Lung (tissue), 12 donors: Measurements from ENCODE around the gene MBLAC2. TPM values are rescaled to one million over a fixed set of nuclear protein-coding genes. Genes with fewer than 3 reads are reported as not detected.

Experiments
- ATAC-seq: fragments of 200-7000 bp; cut with Tn5 transposase; one replicate; pipeline ENCODE4 v1.9.1; 2020; ENCODE audit warnings: moderate number of reproducible peaks; ENCODE audit not compliant: insufficient read depth, low FRiP score
- DNase-seq, 3 donors: peaks; one replicate each; pipeline ENCODE4 v3.0.0-alpha.2; 2013 to 2017
- H3K27ac ChIP-seq, 2 donors: one replicate each; pipeline ENCODE4 v1.5.1; 2013; ENCODE audit warnings: mild to moderate bottlenecking in 2 of 2, moderate library complexity in 2 of 2, control low read depth in 1 of 2, inconsistent platforms in 1 of 2, low read depth in 1 of 2, low read length in 1 of 2
- H3K27me3 ChIP-seq, 3 donors: one replicate each; pipeline ENCODE4 v1.5.1; 2013; ENCODE audit warnings: low read length in 2 of 3; ENCODE audit not compliant: control insufficient read depth in 3 of 3, insufficient read depth in 3 of 3
- H3K36me3 ChIP-seq, 4 donors: one replicate each; pipeline ENCODE4 v1.5.1; 2013; ENCODE audit warnings: low read length in 4 of 4, mild to moderate bottlenecking in 1 of 4, moderate library complexity in 1 of 4; ENCODE audit not compliant: control insufficient read depth in 4 of 4, insufficient read depth in 4 of 4
- H3K4me1 ChIP-seq, 5 donors: one replicate each; pipeline ENCODE4 v1.5.1; 2013; ENCODE audit warnings: low read length in 5 of 5, mild to moderate bottlenecking in 2 of 5, moderate library complexity in 1 of 5; ENCODE audit not compliant: control insufficient read depth in 5 of 5, insufficient read depth in 5 of 5
- H3K4me3 ChIP-seq: one replicate; pipeline ENCODE4 v1.5.1; 2013; ENCODE audit warnings: mild to moderate bottlenecking, control low read depth, moderate library complexity
- H3K9ac ChIP-seq, 2 donors: one replicate each; pipeline ENCODE4 v1.5.1; 2013; ENCODE audit warnings: low read length in 2 of 2, control low read depth in 1 of 2; ENCODE audit not compliant: insufficient read depth in 1 of 2
- H3K9me3 ChIP-seq, 4 donors: one replicate each; pipeline ENCODE4 v1.5.1; 2013; ENCODE audit warnings: low read length in 3 of 4, mild to moderate bottlenecking in 1 of 4, moderate library complexity in 1 of 4; ENCODE audit not compliant: control insufficient read depth in 4 of 4, insufficient read depth in 3 of 4
- WGBS, 2 donors: extraction: QIAGEN DNeasy Blood & Tissue Kit; methylation state at CpG; one replicate each; pipeline ENCODE4 v1.1.7; 2013; 5-methylcytosine and 5-hydroxymethylcytosine counted together
- polyA plus RNA-seq, 2 donors: library from polyadenylated mRNA; stranded (reverse); fragments of 200-250 nt; gene quantifications; one replicate each; pipeline ENCODE4 v1.2.1, GENCODE V29; 2013
- total RNA-seq, 2 donors: library from RNA; depleted of rRNA in 1 of 2; stranded (reverse); fragments of >200 nt in 1 of 2; gene quantifications; one replicate each; pipeline ENCODE4 v1.2.1, GENCODE V29; 2014 to 2021
- TF ChIP-seq, protein P1 (sequence below): IDR thresholded peaks from 2 replicates; pipeline ENCODE4 v1.5.1; 2012; ENCODE audit warnings: mild to moderate bottlenecking; ENCODE audit errors: control extremely low read depth, extremely low read depth
- donor health status: control.
- donor health status: control.
- donor health status: Bipolar disorder and iron deficiency.
- donor health status: healthy.
- donor health status: DM: yes; HTN: yes; CAD: no.

The MBLAC2 gene
- total and polyA plus RNA-seq, 4 donors: 1.9 to 6.5 (median 3.3) TPM

DNA sequence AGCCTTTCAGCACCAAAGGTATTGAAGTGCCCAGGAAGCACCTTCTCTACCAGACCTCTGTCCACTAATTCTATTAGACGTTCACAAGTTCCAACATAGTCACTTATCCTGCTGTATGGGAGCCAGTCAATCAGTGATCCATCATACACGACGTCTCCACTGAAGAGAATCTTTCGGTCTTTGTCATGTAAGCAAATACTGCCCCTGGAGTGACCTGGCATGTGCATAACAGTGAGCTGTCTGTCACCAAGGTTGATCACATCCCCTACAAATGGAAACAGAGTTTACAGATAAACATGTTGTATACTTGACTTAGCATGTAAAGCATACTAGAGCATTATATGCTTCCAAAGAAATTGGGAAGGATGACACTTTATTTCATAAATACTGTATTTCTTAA, 13.3 kb downstream of the MBLAC2 start:
- Histone ChIP-seq H3K27ac (no peak overlapping the region), H3K36me3 (peaks cover 0 to 5% (median under 1%) of the 10 kb centered on the region in 4 donors), H3K4me1 (no peaks in the 10 kb centered on the region), H3K4me3 (no peak overlapping the region), H3K9me3 (no peaks in the 10 kb centered on the region), H3K27me3 (no peaks in the 10 kb centered on the region), H3K9ac (no peak overlapping the region)
- TF ChIP-seq, protein P1, sequence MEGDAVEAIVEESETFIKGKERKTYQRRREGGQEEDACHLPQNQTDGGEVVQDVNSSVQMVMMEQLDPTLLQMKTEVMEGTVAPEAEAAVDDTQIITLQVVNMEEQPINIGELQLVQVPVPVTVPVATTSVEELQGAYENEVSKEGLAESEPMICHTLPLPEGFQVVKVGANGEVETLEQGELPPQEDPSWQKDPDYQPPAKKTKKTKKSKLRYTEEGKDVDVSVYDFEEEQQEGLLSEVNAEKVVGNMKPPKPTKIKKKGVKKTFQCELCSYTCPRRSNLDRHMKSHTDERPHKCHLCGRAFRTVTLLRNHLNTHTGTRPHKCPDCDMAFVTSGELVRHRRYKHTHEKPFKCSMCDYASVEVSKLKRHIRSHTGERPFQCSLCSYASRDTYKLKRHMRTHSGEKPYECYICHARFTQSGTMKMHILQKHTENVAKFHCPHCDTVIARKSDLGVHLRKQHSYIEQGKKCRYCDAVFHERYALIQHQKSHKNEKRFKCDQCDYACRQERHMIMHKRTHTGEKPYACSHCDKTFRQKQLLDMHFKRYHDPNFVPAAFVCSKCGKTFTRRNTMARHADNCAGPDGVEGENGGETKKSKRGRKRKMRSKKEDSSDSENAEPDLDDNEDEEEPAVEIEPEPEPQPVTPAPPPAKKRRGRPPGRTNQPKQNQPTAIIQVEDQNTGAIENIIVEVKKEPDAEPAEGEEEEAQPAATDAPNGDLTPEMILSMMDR: no peak
- 77 to 83% methylated on average over 4 of the region's 4 CpGs for WGBS, 2 donors
- DNase-seq: no peak
- no peak for ATAC-seq

DNA sequence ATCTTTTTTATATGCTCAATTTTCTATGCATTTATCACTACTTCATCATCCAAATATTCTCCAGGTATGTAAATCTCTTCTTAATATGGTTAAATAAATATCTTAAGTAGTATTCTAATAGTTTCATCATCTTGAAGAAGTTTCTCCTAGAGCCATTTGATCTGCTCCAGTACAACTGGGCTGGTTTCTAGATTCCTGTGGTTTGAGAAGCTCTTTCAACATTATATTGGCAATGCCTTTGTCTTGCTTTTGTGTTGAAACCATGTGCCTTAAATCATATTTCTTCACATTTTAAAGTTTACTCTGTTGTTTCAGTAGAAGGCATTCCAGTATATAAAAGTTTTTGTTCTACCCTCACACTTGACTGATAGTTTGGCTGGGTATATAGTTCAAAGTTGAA, 27.6 kb downstream of the MBLAC2 start:
- TF ChIP-seq, protein P1: no peak
- Histone ChIP-seq H3K36me3 (no peaks in the 10 kb centered on the region), H3K9me3 (no peaks in the 10 kb centered on the region), H3K27ac (no peak overlapping the region), H3K9ac (no peak overlapping the region), H3K27me3 (no peaks in the 10 kb centered on the region), H3K4me3 (no peak overlapping the region), H3K4me1 (no peaks in the 10 kb centered on the region)
- ATAC-seq: no peak
- DNase-seq: no peak

DNA sequence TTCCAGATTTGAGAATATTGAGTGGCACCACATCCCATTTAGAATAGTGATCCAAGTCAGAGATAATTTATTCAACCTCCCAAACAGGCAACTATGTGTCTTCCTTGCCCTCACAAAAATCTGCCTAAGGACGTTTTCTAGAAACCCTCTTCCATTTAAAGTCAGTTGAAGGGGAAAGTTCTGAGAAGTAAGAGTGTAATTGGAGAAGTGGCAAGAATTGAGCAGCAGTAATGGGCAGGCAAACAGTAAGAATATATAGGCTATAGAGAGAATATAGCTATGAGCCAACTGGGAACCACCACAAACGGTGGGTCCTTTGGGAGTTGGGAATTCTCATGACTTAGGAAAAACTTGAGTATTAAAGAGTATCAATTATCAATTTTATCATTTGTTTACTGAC, 33.9 kb downstream of the MBLAC2 start:
- DNase-seq (no peak), ATAC-seq (no peak)
- Histone ChIP-seq H3K9me3 (no peaks in the 10 kb centered on the region), H3K4me3 (no peak overlapping the region), H3K27ac (no peak overlapping the region), H3K36me3 (no peaks in the 10 kb centered on the region), H3K9ac (no peak overlapping the region), H3K27me3 (no peaks in the 10 kb centered on the region), H3K4me1 (peaks cover 0 to 5% (median 0%) of the 10 kb centered on the region in 5 donors)
- TF ChIP-seq, protein P1: no peak
- 48 to 61% methylated on average over 2 of the region's 2 CpGs for WGBS, 2 donors

DNA sequence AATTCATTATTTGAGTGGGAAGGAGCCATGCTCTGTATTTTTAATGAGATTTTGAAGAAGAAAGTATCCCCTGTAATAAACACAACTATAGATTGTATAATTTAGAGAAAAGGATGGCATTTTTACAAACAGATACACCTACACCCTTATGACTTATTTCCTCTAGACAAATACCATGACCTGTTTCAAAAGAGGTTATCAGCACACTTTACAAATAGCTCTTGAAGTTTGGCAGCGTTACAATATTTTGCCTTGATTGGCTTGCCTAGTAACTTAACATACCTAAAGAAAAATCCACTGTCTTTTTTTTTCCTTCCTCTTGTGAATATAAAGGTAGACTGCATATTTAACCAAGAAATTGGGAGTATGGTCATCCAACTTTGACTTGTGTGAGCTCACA, 36.5 kb downstream of the MBLAC2 start:
- Histone ChIP-seq H3K4me3 (no peak overlapping the region), H3K27me3 (peaks cover 0 to 3% (median 0%) of the 10 kb centered on the region in 3 donors), H3K9ac (no peak overlapping the region), H3K27ac (no peak overlapping the region), H3K36me3 (no peaks in the 10 kb centered on the region), H3K9me3 (no peaks in the 10 kb centered on the region), H3K4me1 (peaks cover 0 to 5% (median 0%) of the 10 kb centered on the region in 5 donors)
- ATAC-seq (no peak), DNase-seq (peak in 1 of 3 donors; percentile 60)
- 29 to 72% methylated on average over 1 of the region's 1 CpG for WGBS, 2 donors
- TF ChIP-seq, protein P1: no peak
